Measurements from ENCODE around the gene MAP4K3. TPM values are rescaled to one million over a fixed set of nuclear protein-coding genes. Genes with fewer than 3 reads are reported as not detected.
A peak's percentile ranks its signal among the peaks of the same experiment; 100 is the strongest.

Gene MAP4K3
- total RNA-seq, 1 donor from 2014 or later = 58.1 TPM

- Histone ChIP-seq H3K9me3 (ENCODE audit: insufficient read depth, low read depth, low read length) (no peaks in the 10 kb centered on the region), H3K27ac (ENCODE audit: low read depth, low read length) (no peak overlapping the region), H3K4me1 (ENCODE audit: insufficient read depth, low read length) (no peaks in the 10 kb centered on the region), H2AFZ (ENCODE audit: low read depth, low read length) (no peak overlapping the region), H4K20me1 (ENCODE audit: insufficient read depth, low read length) (no peaks in the 10 kb centered on the region), H3K4me3 (ENCODE audit: insufficient read depth, low read depth, low read length) (no peak overlapping the region), H3K36me3 (ENCODE audit: insufficient read depth, low read length) (peaks cover 3% of the 10 kb centered on the region), H3K27me3 (ENCODE audit: insufficient read depth, low read length) (no peaks in the 10 kb centered on the region), H3K79me2 (ENCODE audit: insufficient read depth, low read length) (no peaks in the 10 kb centered on the region), H3K9ac (ENCODE audit: low read length) (no peak overlapping the region), H3K4me2 (ENCODE audit: low read length) (no peak overlapping the region)
- Mint-ChIP-seq H3K27ac (ENCODE audit: unreplicated experiment) (no peak overlapping the region), H3K4me3 (ENCODE audit: unreplicated experiment) (no peak overlapping the region), H3K27me3 (ENCODE audit: low read depth, unreplicated experiment) (no peaks in the 10 kb centered on the region), H3K9me3 (ENCODE audit: unreplicated experiment) (no peaks in the 10 kb centered on the region), H3K4me1 (ENCODE audit: low read depth, unreplicated experiment) (peaks cover 1% of the 10 kb centered on the region), H3K36me3 (ENCODE audit: low read depth, unreplicated experiment) (peaks cover 29% of the 10 kb centered on the region)
- TF ChIP-seq EZH2 (IDR thresholded peaks at IDR 0.05; ENCODE audit: insufficient read depth, low read length) = no peak
- TF ChIP-seq CTCF (IDR thresholded peaks at IDR 0.05; ENCODE audit: insufficient read depth, low read depth, low read length) = no peak
- no peak for DNase-seq (ENCODE audit: low read depth)
- FAIRE-seq = no peak
These were observed 116.9 kb downstream of the MAP4K3 start for GRCh38 chr2:39320162-39320561.

- Histone ChIP-seq H3K36me3 (ENCODE audit: insufficient read depth, low read length) (peaks cover 22% of the 10 kb centered on the region), H3K4me2 (ENCODE audit: low read length) (peak overlapping the region; percentile 15), H3K27ac (ENCODE audit: low read depth, low read length) (peak overlapping the region; percentile 27), H3K9ac (ENCODE audit: low read length) (peak overlapping the region; percentile 5), H3K27me3 (ENCODE audit: insufficient read depth, low read length) (no peaks in the 10 kb centered on the region), H3K79me2 (ENCODE audit: insufficient read depth, low read length) (no peaks in the 10 kb centered on the region), H3K9me3 (ENCODE audit: insufficient read depth, low read depth, low read length) (no peaks in the 10 kb centered on the region), H3K4me3 (ENCODE audit: insufficient read depth, low read depth, low read length) (no peak overlapping the region), H2AFZ (ENCODE audit: low read depth, low read length) (no peak overlapping the region), H4K20me1 (ENCODE audit: insufficient read depth, low read length) (no peaks in the 10 kb centered on the region), H3K4me1 (ENCODE audit: insufficient read depth, low read length) (no peaks in the 10 kb centered on the region)
- DNase-seq (ENCODE audit: low read depth) = peak; percentile 78
- H3K4me3 Mint-ChIP-seq (ENCODE audit: unreplicated experiment) = no peak overlapping the region
- H3K9me3 Mint-ChIP-seq (ENCODE audit: unreplicated experiment) = no peaks in the 10 kb centered on the region
- no peaks in the 10 kb centered on the region for H3K27me3 Mint-ChIP-seq (ENCODE audit: low read depth, unreplicated experiment)
- no peak for FAIRE-seq
- peaks cover 11% of the 10 kb centered on the region for H3K4me1 Mint-ChIP-seq (ENCODE audit: low read depth, unreplicated experiment)
- peaks cover 11% of the 10 kb centered on the region for H3K36me3 Mint-ChIP-seq (ENCODE audit: low read depth, unreplicated experiment)
- H3K27ac Mint-ChIP-seq (ENCODE audit: unreplicated experiment) = peak overlapping the region; percentile 86
- TF ChIP-seq EZH2 (IDR thresholded peaks at IDR 0.05; ENCODE audit: insufficient read depth, low read length) (no peak), CTCF (IDR thresholded peaks at IDR 0.05; ENCODE audit: insufficient read depth, low read depth, low read length) (no peak)
These were observed 123.5 kb downstream of the MAP4K3 start for GRCh38 chr2:39313575-39313974.

DNA sequence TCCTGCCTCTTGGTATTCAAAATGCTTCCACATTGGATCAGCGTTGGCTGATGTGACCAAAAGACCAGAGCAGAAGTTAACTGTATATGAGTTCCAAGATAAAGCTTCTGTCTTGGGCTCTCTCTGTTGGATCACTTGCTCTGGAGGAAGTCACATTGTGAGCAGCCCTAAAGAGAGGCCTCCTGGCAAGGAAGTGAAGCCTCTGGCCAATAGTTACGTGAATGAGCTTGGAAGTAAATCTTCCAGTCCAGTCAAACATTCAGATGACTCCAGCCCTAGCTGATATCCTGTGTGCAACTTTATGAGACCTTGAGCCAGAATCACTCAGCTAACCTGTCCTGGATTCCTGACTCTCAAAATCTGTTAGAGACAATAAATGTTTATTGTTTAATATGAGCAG is 125.6 kb downstream of the MAP4K3 start:
- Histone ChIP-seq H3K27me3 (ENCODE audit: insufficient read depth, low read length) (no peaks in the 10 kb centered on the region), H3K36me3 (ENCODE audit: insufficient read depth, low read length) (peaks cover 22% of the 10 kb centered on the region), H3K4me1 (ENCODE audit: insufficient read depth, low read length) (no peaks in the 10 kb centered on the region), H3K9ac (ENCODE audit: low read length) (no peak overlapping the region), H2AFZ (ENCODE audit: low read depth, low read length) (no peak overlapping the region), H4K20me1 (ENCODE audit: insufficient read depth, low read length) (no peaks in the 10 kb centered on the region), H3K9me3 (ENCODE audit: insufficient read depth, low read depth, low read length) (no peaks in the 10 kb centered on the region), H3K79me2 (ENCODE audit: insufficient read depth, low read length) (no peaks in the 10 kb centered on the region), H3K27ac (ENCODE audit: low read depth, low read length) (no peak overlapping the region), H3K4me2 (ENCODE audit: low read length) (no peak overlapping the region), H3K4me3 (ENCODE audit: insufficient read depth, low read depth, low read length) (no peak overlapping the region)
- FAIRE-seq (no peak), DNase-seq (ENCODE audit: low read depth) (no peak)
- no peak overlapping the region for H3K4me3 Mint-ChIP-seq (ENCODE audit: unreplicated experiment)
- no peaks in the 10 kb centered on the region for H3K27me3 Mint-ChIP-seq (ENCODE audit: low read depth, unreplicated experiment)
- TF ChIP-seq EZH2 (IDR thresholded peaks at IDR 0.05; ENCODE audit: insufficient read depth, low read length) (no peak), CTCF (IDR thresholded peaks at IDR 0.05; ENCODE audit: insufficient read depth, low read depth, low read length) (no peak)
- H3K4me1 Mint-ChIP-seq (ENCODE audit: low read depth, unreplicated experiment) = peaks cover 9% of the 10 kb centered on the region
- no peaks in the 10 kb centered on the region for H3K9me3 Mint-ChIP-seq (ENCODE audit: unreplicated experiment)
- H3K36me3 Mint-ChIP-seq (ENCODE audit: low read depth, unreplicated experiment) = peaks cover 4% of the 10 kb centered on the region
- no peak overlapping the region for H3K27ac Mint-ChIP-seq (ENCODE audit: unreplicated experiment)

All from astrocyte (in vitro differentiated cells and primary cell).